ENCODE results near the gene DENND1B.

DENND1B gene

DNA sequence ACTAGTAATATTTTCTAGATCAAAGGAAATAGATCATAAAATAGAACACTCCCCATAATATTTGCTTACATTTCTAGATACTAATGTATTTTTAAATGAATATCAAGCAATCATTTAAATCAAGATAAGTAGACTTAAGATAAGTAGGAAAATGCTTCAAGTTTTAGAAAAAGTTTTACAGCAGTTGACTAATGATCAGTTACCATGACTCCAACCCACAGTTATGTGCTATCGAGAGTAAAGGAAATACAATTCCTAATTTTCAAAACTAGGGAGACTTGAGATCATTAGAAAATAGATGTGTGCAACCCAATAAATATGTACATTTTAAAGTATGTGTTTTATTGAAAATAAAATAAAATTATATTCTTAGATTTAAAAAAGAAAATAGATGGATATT lies 95.0 kb downstream of the DENND1B start:
- no peak for DNase-seq

DNA sequence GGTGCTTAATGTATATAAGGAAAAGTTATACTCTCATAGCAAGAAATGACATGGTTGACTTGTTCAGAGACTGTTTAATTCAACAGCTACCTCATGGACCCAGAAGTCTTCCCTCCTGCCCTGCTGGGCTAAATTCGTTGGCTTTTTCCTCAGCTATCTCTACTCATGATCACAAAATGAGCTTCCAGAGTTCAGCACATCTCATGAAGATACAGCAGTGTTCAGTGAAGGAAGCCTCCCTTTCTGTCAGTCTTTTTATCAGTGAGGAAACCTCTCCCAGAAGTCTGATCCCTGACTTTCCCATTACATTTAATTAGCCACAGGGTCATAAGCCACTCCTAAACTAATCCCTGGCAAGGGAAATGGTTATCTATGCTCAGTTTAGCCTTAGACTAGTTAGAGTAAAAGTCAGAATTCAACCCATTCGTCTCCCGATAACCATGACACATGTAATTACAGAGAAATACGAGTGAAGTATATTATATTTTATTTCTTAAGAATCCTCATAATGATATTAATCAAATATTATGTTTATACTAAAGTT lies 97.5 kb downstream of the DENND1B start:
- DNase-seq: no peak

DNA sequence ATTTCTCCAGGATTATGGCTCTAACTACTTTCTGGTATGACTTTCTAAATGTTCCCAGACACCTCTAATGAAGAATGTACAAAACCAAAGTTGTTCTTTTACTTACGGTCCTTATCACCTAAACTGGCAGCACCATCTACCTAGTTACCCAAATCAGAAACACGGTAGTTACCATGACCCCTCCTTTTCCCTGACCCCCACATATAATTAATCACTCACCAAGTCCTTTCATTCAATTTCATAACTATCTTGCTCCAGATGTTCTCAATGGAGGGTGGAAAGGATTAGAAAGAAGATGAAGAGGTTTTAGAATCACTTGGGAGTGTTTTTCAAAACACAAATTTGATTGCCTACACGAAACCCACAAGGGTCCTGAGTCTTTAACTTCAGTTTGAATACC lies 98.0 kb downstream of the DENND1B start:
- DNase-seq: no peak

DNA sequence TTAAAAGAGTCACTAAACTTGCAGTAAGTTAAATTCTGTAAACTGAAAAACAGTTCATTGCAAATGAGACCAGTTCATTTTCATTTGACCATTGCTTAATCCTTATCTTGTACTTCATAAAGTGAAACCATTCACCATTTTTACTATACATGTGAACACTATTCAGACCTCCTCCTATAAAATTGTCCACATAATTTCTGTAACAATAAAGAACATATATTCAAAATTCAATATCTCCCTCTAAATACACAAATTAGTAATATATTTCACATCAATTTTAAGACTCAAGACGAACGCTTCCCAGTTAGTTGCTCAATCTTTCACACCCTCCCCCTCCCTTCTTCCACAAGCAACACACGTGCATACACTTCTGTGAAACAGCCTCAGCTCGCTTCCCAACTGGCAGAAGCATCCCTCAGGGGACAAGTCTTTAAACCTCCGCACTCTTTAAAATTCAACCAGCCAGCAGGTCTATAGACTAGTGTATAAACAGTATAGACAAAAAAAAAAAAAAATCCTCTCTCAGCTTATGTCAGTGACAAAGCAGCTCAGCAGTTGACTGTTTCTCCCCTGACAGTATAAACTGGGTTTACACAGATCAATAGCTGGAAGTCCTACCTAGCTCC lies 99.6 kb downstream of the DENND1B start:
- DNase-seq: no peak

DNA sequence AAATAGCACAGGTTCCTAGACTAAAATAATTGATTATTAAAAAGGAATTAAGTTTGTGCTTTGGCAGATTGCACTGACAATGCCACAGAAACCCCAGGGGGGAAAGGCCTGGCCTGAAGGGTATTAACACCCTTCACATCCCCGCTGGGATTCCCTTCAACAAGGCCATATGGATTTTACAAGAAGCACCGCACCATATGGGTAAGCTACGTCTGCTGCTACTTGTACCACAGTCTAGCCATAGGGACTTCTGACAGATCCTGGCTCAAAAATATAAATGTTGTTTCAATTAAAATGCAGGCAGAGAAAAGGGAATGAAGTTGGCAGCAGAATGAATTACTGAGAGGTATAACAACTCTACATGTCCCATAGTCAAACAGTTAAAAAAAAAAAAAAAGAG lies 101.0 kb downstream of the DENND1B start:
- no peak for DNase-seq

DNA sequence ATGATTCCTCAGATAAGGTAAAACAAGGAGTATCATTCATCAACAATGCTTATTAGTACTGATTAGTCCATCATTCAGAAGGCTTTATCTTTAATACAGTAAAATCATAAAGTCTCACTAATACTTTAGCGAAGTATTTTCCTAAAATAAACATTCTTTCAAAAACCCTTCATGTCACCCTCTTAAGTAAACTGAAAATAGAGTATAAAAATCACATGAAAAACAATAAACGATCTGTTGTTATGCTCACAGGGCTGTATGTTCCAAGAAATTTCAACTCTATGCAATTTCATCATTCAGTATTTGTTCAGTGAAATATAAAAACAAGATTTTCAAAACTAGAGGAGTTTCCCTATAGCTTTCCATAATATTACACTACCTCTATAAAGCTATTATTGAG lies 102.0 kb downstream of the DENND1B start:
- DNase-seq: no peak

DNA sequence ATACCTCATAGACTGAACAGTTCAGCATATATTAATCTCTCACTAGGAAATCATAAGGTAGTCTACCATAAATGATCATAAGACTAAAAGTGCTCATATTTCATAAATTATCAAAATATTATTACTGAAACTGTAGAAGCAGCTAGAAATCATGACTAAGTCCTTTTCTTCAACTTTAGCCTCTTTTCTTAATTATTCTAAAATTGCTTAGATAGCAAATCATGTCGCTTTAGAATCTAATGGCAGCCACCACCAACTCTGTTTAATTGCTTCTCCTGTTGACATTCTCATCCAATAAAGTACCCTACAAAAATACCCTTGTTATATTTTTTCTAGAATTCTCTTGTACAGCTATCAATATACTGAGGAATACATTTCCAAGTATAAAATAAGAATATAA lies 102.9 kb downstream of the DENND1B start:
- DNase-seq: no peak

DNA sequence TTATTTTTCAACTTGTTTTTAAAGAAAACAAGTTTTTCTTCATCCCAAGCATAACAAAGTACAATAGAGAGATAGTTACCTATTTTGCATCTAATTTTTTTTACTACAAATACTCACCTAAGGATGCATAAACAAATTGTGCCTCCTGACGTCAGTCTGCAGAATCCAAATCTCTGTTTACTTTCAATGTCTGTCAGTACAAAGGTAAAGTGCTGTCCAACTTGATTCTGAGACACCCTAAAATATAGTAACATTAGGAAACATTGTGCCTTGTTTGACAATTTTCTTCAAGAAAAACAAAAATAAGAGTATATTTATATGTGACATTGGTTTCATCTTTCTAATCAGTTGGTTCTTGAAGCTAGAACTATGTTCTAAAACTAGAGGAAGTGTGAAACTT lies 103.4 kb downstream of the DENND1B start:
- DNase-seq: no peak

DNA sequence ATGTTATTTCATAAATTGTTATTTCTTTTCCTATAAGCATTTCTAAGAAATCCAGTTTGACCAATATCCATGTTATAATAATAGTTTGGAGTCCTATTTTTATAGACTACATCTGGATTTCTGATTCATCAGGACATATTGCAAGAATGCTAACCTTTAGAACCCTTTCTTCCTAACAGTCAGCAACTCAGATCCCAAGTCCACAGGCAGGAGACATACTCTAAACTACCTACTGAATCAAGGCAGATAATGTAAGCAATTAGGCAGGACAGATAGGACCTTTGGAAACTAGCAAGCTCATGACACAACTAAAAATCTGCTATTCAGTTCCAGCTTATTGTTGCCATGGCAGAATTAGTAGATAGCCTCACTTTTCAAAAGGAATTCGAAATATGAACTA lies 104.1 kb downstream of the DENND1B start:
- no peak for DNase-seq

DNA sequence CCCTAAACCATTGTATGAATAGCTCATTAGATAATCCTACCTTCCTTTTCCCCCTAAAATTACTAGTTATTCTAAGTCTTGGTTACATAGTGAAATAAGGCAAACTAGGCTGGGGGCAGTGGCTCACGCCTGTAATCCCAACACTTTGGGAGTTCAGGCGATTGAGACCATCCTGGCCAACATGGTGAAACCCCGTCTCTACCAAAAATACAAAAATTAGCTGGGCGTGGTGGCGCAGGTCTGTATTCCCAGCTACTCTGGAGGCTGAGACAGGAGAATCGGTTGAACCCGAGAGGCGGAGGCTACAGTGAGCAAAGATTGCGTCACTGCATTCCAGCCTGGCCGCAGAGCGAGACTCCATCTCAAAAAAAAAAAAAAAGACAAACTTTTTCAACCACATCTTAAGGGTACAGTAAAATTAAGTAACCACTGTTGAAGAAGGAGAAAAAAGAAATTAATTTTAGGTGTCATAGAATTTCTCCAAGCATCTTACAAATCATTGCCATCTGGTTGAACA lies 108.5 kb downstream of the DENND1B start:
- no peak for DNase-seq

DNA sequence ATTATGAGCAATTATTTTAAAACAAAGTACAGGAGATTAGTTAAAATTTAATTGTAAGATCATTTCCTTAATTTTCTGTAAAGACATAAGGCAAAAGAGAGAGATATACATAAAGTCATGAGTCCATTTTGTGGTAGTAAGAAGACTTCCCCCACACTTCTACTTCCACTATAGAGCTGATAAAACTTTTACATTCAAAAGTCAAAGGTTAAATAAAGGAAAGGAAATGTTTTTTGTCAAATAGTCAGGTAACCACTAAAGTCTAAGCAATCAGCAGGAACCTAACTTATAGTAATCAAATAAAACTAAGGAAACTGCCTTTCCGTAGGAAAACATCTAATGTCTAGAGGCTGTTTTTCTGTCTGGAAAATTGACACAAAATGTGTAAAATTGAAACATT lies 110.9 kb downstream of the DENND1B start:
- DNase-seq: no peak

DNA sequence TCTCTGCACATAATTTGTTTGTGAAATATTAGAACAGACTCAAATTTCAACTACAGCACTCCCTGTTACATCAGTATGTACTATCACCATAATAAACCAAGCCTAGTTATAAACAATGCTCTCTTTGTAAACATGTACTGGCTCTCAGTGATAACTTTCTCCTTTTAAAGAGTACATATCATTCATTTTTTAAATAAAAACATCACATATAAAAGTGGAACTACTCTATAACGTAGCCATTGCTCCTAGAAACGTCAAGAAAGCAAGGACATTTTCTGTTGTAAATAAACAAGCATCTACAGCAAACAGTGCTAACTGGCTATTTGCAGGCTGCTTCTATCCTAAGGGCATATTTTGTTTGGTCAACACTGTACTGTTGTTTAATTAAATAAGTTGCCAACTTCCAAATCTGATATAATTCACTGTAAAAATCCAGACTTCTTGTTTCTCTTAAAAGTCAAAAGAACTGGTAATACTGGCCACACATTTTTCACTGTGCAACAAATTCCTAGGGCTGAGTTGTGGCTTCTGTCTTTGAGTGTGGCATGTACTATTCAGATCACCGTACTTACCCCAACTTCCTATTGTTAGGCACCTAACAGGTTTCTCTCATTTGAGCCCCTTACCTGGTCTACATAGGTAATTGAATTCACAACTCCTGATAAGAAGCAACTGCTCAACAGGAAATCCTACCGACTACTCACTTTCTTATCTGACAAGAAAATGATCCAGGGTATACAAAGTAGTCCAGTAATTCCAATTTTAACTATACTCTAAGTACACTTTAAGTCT lies 111.9 kb downstream of the DENND1B start:
- DNase-seq: no peak

DNA sequence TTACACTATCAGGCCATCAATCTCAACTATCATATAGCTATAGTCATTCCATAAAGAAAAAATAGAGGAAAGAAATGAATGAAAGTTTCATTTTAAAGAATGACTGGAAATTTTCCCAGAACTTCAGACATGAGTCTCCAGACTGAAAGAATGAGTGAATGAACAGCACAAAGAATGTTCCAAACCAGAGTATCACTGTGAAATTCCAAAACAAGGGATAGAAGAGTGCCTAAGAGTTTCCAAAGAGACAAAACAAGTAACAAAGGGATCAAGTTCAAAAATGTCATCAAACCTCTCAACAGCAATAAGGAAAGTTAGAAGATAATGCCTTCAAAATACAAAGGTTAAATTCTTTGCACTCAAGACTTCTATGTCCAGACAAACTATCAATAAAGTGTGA lies 114.9 kb downstream of the DENND1B start:
- DNase-seq: no peak

DNA sequence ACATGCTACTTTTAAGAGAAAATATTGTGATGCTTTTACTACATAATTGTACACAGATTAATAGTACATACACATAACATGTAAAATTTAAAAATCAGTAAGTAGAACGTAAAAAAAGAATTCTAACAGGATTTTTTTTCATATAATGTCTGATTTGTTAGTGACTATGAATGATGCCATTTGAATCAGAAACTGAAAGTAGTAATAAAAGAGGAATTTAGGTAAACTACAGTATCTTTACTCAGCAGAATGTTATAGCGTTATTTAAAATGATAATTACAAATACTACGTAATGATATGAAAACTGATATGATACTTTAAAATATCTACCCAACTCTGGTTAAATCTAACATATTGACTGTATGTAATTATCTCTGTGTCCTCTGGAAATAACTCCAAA lies 116.1 kb downstream of the DENND1B start:
- DNase-seq: no peak

DNA sequence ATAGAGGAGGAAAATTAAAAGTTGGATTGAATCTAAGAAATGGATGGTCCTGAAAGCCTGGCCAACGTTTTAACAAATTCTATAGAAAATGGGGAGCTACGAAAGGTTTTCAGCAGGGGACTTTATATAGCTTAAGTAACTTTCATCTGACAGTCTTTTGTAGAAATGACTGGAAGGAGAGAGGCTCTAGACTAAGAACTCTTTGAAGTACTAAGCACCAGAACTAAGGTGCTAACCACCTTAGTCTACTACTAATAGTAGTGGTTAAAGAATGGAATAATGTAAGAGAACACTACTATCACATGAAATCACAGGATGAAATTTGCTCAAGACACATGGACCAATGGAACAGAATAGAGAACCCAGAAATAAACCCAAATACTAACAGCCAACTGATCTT lies 126.1 kb downstream of the DENND1B start:
- no peak for DNase-seq

DNA sequence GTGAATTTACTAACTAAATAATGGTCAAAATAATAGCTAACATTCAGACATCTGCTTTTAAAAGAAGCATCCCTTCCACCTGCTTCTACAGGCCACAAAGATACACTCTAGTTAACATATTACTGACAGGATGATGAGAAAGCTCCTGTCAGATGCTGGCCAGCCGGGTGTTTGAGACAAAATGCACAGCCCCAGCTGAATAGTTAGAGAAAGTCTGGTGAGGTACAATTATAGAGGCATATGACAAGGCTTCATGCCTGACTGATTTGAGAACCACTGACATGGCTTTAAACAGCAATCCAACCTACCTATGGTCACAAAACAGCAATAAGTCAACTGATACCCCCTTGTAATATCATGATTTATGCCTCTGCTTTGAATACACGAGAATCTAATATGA lies 137.0 kb downstream of the DENND1B start:
- DNase-seq: no peak

DNA sequence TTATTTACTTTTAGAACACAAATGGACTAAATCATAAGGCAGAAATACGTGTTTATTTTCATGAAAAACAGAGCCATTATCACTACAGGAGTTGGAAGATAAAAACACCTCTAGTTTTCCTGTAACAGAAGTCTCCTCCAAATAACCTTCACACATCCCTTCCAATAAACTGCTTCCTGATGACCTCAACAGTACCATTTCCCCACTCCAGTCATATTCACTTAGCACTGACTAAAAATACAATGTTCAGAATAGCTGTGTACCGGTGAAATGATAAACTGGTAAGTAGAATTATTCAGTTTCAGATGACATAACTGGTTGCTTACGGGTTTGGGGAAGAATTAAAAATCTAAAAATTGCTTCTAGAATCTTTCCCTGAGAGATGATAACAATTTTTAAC lies 137.9 kb downstream of the DENND1B start:
- no peak for DNase-seq

DNA sequence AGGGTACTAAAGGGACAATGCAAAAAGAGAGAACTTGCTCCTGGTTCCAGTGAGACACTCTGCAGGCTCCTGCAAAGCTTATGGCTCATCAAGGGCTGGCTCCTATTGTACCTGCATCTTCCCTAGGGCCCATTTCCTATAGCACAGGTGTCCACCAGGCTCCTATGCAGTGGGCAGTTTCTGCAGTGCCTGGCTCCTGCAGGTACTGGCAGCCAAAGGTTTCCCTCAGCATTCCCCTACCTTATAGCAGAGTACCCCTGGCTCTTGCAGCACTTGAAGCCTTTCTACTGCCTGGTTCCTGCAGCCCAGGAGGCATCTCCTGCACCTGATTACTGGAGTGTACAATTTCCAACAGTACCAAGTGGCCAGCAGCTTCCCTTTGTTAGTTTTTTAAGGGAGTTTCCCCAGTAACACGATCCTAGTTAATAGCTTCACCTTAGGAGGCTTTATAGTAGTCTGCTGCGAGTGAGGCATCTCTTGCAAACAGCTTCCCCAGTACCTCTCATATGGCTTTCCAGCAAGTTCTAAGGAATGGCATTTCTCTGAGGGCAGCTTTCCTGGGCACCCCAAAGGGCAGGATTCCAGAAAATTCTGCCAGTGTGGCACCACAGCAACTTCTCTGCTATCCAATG lies 141.7 kb downstream of the DENND1B start:
- DNase-seq: no peak

DNA sequence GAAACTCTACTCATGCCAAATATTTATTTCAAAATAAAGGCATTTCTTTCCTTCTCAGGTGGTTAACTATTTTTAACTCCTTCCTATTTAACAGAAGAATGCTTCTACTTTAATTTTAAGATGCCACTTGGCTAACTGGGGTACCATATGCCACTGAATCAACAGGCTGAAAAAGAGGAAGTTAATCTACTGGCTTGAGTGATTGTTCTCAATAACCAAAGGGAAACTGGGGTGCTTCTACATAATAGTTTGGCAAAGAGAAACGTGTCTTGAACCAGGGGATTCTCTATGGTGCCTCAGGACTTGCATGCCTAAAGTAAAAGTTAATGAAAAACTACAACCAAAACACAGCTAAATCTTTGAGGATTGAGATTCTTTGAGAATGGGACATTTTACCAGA lies 142.6 kb downstream of the DENND1B start:
- DNase-seq: no peak

DNA sequence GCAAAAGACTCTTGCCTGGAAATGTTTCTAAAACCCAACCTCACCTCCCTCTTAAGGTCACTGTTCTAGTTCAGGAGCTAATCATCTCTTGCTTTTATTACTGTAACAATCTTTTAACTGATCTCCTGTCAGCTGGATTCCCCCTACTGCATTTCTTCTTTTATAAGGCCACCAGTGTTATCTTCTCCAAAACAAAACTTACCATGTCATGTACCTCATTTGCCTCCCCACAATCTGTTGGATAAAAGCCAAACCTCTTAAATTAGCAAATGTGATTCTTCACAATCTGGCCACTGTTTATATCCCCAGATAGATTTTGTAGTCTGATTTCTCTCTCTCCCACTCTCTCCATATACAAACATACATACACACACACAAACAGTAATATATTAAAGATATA lies 143.3 kb downstream of the DENND1B start:
- DNase-seq: no peak

DNA sequence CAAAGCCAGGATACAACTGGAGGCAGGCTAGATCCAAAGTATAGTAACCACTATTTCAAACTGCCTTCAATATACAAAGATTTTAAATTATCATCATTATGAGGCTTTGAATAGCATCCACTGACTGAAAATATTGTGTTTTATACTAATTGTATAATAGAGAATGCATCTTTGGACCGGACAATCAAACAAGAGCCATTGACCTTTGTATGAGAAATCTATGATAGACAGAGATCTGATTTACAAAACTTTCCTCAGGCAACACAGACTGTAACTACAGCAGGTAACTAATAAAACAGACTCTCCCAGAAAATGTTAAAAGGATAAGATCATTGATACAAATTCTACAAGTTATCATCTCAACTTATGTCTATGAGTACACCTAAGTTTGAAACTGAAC lies 152.9 kb downstream of the DENND1B start:
- no peak for DNase-seq

DNA sequence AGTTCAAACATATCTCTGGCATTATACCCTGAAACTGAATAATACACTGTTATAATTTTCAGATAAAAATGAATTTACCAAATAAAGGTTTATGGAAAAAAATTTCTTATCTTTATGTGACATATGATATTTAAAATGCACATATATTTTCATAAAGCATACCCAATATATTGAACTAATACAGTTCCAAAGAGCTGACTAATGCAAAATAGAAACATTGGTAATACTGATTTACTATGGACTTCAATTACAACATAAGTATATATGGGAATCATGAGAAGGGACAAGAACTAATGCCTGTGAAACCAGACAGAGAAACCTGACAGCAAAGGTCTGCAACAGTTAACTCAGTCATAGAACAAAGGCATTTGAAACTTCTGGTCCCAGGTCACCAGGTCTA lies 153.5 kb downstream of the DENND1B start:
- DNase-seq: no peak

DNA sequence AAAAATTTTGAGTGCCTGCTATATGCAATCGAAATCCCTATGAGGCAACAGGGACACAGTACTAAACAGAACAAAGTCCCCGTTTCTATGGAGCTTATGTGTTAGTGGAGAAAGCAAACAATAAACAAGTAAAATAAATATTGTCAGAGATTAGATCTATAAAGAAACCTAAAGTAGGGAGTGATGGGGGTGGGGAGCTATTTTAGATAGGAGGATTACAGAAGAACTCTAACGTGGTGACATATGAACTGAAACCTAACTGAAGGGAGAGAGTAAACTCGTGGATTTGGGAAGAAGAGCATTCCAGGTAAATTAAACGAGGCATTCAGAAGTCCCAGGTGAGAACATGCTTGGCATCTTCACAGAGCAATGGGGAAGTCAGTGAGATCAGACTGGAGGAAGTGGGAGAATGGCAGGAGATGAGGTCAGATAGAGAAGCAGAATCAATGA lies 154.5 kb downstream of the DENND1B start:
- DNase-seq: no peak
